ENCODE measurements around the gene ARMC2. TPM values are rescaled to one million over a fixed set of nuclear protein-coding genes. Genes with fewer than 3 reads are reported as not detected.

Gene ARMC2
- total and polyA plus RNA-seq, 2 of the 4 experiments (the other 2 are of a cell fraction), result 0.72 to 3.9 TPM

DNA sequence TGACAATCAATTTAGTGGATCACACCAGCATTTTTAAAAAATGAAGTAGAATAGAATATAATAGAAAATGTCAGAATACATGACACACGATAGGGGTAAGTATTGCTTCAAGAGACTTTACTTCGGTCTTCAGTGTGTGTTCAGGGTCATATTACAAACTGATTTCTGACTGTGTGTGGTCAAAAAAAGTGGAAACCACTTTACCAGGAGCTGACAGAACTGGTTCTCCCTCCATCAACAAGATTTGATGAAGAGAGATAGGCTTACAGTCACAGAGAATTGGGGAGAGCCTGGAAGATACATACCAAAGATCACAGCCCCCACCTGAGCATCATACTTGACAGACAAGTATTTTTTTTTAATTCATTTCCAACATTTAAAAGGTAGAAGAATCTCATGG is 21.7 kb downstream of the ARMC2 start:
- Histone ChIP-seq H2BK5ac (ENCODE audit: low read depth, low read length, poor library complexity, severe bottlenecking) (no peak overlapping the region), H4K5ac (ENCODE audit: low read depth, low read length) (no peak overlapping the region), H2AFZ (replicated peaks; ENCODE audit: low read length, poor library complexity) (no peak overlapping the region), H2BK20ac (ENCODE audit: low read depth, low read length) (no peak overlapping the region), H3K4me2 (ENCODE audit: low read depth, low read length) (no peak overlapping the region), H3K18ac (ENCODE audit: low read depth, low read length) (no peak overlapping the region), H3K14ac (replicated peaks; ENCODE audit: low read depth, low read length) (no peak overlapping the region), H2AK5ac (ENCODE audit: low read depth, low read length) (no peak overlapping the region), H3K4me3 (ENCODE audit: insufficient read depth, low read depth, low read length) (no peak overlapping the region), H3K4ac (ENCODE audit: low read depth, low read length) (no peak overlapping the region), H3K9me1 (ENCODE audit: insufficient read depth, low read length) (peaks cover 5% of the 10 kb centered on the region; the same call in 1 of the 2 replicates), H3K27ac (ENCODE audit: insufficient read depth, low read length) (no peak overlapping the region), H3K9me3 (ENCODE audit: control insufficient read depth, insufficient read depth, low read length) (no peaks in the 10 kb centered on the region), H3K36me3 (ENCODE audit: control insufficient read depth, insufficient read depth, low read length) (no peaks in the 10 kb centered on the region; the same call in 1 of the 2 replicates), H3K79me1 (ENCODE audit: low read depth in 1 of 2, low read length in 2 of 2) (no peaks in the 10 kb centered on the region), H2BK120ac (ENCODE audit: low read depth, low read length) (no peak overlapping the region), H3K23ac (ENCODE audit: low read depth, low read length) (no peak overlapping the region), H4K8ac (ENCODE audit: low read depth in 2 of 2, low read length in 2 of 2) (no peak overlapping the region), H2BK15ac (ENCODE audit: low read depth, low read length) (no peak overlapping the region), H3K4me1 (ENCODE audit: control insufficient read depth, insufficient read depth, low read length) (peaks cover 7% of the 10 kb centered on the region), H3K27me3 (ENCODE audit: control insufficient read depth, insufficient read depth, low read length) (no peaks in the 10 kb centered on the region), H2AK9ac (replicated peaks; ENCODE audit: low read depth, low read length, poor library complexity) (no peak overlapping the region), H3K56ac (ENCODE audit: extremely low read depth, insufficient read depth, low read length) (no peak overlapping the region), H3K9ac (ENCODE audit: low read depth, low read length) (no peak overlapping the region), H4K91ac (ENCODE audit: insufficient read depth, low read depth, low read length) (no peak overlapping the region), H4K20me1 (ENCODE audit: insufficient read depth, low read length) (no peaks in the 10 kb centered on the region)
- CTCF ChIA-PET, result no interaction called here
- no TSS peak for BruUV-seq (replicated peaks)
- intact Hi-C loops (cut with micrococcal nuclease), result no loop called here
- POLR2A ChIA-PET (ENCODE audit: unreplicated experiment), result no interaction called here
- in situ Hi-C loops (cut with MboI; ENCODE audit: low sequenced_read_pairs), result no loop called here
- no peak for TF ChIP-seq MXI1 (IDR thresholded peaks at IDR 0.05; ENCODE audit: borderline replicate concordance, low read depth, low read length)
- TF ChIP-seq, protein P1, sequence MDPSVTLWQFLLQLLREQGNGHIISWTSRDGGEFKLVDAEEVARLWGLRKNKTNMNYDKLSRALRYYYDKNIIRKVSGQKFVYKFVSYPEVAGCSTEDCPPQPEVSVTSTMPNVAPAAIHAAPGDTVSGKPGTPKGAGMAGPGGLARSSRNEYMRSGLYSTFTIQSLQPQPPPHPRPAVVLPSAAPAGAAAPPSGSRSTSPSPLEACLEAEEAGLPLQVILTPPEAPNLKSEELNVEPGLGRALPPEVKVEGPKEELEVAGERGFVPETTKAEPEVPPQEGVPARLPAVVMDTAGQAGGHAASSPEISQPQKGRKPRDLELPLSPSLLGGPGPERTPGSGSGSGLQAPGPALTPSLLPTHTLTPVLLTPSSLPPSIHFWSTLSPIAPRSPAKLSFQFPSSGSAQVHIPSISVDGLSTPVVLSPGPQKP (IDR thresholded peaks at IDR 0.05; ENCODE audit: borderline replicate concordance, low read depth, low read length), result no peak
- TF ChIP-seq CEBPB (IDR thresholded peaks at IDR 0.05; ENCODE audit: low read depth, low read length), result no peak
- TF ChIP-seq CHD1 (IDR thresholded peaks at IDR 0.05; ENCODE audit: low read depth, low read length), result no peak
- TF ChIP-seq, protein P2, sequence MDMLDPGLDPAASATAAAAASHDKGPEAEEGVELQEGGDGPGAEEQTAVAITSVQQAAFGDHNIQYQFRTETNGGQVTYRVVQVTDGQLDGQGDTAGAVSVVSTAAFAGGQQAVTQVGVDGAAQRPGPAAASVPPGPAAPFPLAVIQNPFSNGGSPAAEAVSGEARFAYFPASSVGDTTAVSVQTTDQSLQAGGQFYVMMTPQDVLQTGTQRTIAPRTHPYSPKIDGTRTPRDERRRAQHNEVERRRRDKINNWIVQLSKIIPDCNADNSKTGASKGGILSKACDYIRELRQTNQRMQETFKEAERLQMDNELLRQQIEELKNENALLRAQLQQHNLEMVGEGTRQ (IDR thresholded peaks at IDR 0.05; ENCODE audit: low read depth, low read length), result no peak
- TF ChIP-seq, protein P3, sequence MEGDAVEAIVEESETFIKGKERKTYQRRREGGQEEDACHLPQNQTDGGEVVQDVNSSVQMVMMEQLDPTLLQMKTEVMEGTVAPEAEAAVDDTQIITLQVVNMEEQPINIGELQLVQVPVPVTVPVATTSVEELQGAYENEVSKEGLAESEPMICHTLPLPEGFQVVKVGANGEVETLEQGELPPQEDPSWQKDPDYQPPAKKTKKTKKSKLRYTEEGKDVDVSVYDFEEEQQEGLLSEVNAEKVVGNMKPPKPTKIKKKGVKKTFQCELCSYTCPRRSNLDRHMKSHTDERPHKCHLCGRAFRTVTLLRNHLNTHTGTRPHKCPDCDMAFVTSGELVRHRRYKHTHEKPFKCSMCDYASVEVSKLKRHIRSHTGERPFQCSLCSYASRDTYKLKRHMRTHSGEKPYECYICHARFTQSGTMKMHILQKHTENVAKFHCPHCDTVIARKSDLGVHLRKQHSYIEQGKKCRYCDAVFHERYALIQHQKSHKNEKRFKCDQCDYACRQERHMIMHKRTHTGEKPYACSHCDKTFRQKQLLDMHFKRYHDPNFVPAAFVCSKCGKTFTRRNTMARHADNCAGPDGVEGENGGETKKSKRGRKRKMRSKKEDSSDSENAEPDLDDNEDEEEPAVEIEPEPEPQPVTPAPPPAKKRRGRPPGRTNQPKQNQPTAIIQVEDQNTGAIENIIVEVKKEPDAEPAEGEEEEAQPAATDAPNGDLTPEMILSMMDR (conservative IDR thresholded peaks at IDR 0.05; ENCODE audit: low read depth, low read length), result no peak
- no peak for TF ChIP-seq MAFK (IDR thresholded peaks at IDR 0.05; ENCODE audit: low read depth, low read length)
- TF ChIP-seq NFE2L2 (IDR thresholded peaks at IDR 0.05; ENCODE audit: low read depth, low read length), result no peak
- no peak for TF ChIP-seq RFX5 (IDR thresholded peaks at IDR 0.05; ENCODE audit: low read depth, low read length)
- ATAC-seq (ENCODE audit: low read depth) (no peak), DNase-seq (no peak)
- dilution Hi-C loops (cut with HindIII; ENCODE audit: low sequenced_read_pairs, unreplicated experiment), result no loop called here
- no CpG with 5 or more reads among the region's 2 CpGs for WGBS, 2 experiments (ENCODE audit: extremely low coverage in 2 of 2, insufficient read length in 1 of 2)
